BE2C (cell line): ENCODE results near the gene TLR9.

Experiments used
- DNase-seq: peaks from one replicate; pipeline ENCODE4 v3.0.0-alpha.2; 2020
- H3K27me3 ChIP-seq: fragments of 250-450 bp; sonication (Bioruptor Pico); 2 replicates; pipeline ENCODE4 v1.5.1; 2020; ENCODE audit warnings: mild to moderate bottlenecking
- H3K36me3 ChIP-seq: fragments of 250-450 bp; sonication (Bioruptor Pico); 2 replicates; pipeline ENCODE4 v1.5.1; 2020; ENCODE audit warnings: mild to moderate bottlenecking
- H3K4me1 ChIP-seq: fragments of 250-450 bp; sonication (Bioruptor Pico); 2 replicates; pipeline ENCODE4 v1.5.1; 2020
- H3K4me3 ChIP-seq: 2 replicates; pipeline ENCODE4 v1.5.1; 2011; ENCODE audit warnings: low read depth, low read length
- H3K9me3 ChIP-seq: fragments of 250-450 bp; sonication (Bioruptor Pico); 2 replicates; pipeline ENCODE4 v1.5.1; 2020
- TF ChIP-seq, protein P1 (sequence below): IDR thresholded peaks from 2 replicates; pipeline ENCODE4 v1.5.1; 2012; ENCODE audit warnings: mild to moderate bottlenecking, low read depth, low read length

The TLR9 gene

DNA sequence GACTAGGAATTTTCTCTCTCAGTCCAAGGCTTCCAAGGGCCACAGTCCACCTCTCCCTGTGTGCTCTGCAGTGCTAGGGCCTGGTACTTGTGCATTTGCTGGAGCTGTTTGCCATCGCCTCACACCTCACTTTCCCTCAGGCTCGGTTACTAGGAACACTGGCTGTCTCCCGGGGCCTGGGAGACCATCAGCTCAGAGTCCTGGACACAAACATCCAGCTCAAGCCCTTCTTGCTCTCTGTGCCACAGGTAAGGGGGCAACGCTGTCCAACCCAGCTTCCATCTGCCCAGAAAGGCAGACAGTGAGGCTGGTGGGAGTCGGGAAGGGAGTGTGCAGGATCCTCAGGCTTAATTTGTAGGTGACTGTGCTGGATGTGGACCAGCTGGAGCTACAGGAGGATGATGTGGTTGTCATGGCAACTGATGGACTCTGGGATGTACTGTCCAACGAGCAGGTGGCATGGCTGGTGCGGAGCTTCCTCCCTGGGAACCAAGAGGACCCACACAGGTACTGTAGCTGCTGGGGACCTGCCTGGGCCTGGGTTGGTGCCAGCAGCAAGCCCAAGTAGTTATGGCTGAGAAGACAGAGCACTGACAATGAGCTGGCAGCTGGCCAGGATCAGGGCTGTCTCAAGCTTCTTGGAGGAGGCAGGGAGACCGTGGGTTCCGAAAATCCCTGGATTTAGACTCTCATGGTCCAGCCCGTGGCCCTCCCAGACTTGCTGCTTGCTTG, 23.5 kb upstream of the TLR9 start:
- DNase-seq: no peak
- TF ChIP-seq, protein P1, sequence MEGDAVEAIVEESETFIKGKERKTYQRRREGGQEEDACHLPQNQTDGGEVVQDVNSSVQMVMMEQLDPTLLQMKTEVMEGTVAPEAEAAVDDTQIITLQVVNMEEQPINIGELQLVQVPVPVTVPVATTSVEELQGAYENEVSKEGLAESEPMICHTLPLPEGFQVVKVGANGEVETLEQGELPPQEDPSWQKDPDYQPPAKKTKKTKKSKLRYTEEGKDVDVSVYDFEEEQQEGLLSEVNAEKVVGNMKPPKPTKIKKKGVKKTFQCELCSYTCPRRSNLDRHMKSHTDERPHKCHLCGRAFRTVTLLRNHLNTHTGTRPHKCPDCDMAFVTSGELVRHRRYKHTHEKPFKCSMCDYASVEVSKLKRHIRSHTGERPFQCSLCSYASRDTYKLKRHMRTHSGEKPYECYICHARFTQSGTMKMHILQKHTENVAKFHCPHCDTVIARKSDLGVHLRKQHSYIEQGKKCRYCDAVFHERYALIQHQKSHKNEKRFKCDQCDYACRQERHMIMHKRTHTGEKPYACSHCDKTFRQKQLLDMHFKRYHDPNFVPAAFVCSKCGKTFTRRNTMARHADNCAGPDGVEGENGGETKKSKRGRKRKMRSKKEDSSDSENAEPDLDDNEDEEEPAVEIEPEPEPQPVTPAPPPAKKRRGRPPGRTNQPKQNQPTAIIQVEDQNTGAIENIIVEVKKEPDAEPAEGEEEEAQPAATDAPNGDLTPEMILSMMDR: no peak
- Histone ChIP-seq H3K36me3 (peaks cover 7% of the 10 kb centered on the region), H3K4me1 (peaks cover 7% of the 10 kb centered on the region; the same call in 1 of the 2 replicates), H3K27me3 (no peaks in the 10 kb centered on the region), H3K9me3 (no peaks in the 10 kb centered on the region), H3K4me3 (no peak overlapping the region)

DNA sequence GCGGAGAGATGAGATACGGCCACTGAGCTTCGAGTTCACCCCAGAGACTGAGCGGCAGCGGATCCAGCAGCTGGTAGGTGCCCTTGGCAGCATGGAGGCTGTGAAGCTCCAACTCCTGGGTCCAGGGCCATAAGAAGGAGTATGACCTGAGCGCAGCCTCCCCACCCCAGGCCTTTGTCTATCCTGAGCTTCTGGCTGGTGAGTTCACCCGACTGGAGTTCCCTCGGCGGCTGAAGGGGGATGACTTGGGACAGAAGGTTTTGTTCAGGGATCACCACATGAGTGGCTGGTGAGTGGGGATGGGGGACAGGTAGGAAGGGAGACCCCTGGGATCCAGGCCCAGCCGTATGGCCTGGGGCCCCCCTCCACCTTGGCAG, 22.7 kb upstream of the TLR9 start:
- peaks cover 5% of the 10 kb centered on the region for H3K36me3 ChIP-seq
- no peak overlapping the region for H3K4me3 ChIP-seq
- no peaks in the 10 kb centered on the region for H3K27me3 ChIP-seq
- H3K4me1 ChIP-seq: peaks cover 8% of the 10 kb centered on the region; the same call in 1 of the 2 replicates
- DNase-seq: no peak
- no peaks in the 10 kb centered on the region for H3K9me3 ChIP-seq
- TF ChIP-seq, protein P1: no peak

DNA sequence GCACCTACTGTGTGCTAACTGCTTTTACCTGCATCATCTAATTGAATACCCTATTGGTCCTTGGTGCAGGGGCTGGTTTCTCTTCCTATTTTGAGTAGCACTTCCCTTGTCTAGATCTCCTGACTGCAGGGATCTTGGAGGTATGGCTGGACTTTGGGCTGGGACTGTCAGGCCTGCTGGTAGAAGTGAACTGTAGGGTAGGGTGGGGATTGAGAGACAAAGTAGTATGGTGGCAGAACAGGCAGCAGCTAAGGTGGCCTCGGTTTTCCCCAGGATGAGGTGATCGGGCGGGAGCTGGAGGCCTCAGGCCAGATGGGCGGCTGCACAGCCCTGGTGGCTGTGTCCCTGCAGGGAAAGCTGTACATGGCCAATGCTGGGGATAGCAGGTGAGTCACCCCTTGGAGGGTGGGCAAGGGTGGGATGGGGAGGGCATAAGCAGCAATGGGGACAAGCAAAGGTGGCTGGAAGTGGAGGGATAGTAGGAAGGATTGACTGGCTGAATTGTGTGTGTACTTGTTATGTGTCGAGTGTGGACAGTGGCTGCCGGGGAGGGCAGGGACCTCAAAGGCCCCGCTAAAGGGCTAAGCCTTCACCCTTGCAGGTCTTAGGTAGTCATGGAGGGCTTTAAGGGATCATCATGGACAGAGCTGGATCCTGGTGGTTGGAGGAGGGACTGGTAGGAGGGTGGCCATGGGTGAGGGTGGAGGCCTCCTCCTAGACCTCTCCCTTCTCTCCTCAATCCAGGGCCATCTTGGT, 22.1 kb upstream of the TLR9 start:
- no peaks in the 10 kb centered on the region for H3K27me3 ChIP-seq
- H3K9me3 ChIP-seq: no peaks in the 10 kb centered on the region
- no peak overlapping the region for H3K4me3 ChIP-seq
- H3K4me1 ChIP-seq: peaks cover 8% of the 10 kb centered on the region; the same call in 1 of the 2 replicates
- peaks cover 5% of the 10 kb centered on the region; the same call in 1 of the 2 replicates for H3K36me3 ChIP-seq
- no peak for DNase-seq
- TF ChIP-seq, protein P1: no peak

DNA sequence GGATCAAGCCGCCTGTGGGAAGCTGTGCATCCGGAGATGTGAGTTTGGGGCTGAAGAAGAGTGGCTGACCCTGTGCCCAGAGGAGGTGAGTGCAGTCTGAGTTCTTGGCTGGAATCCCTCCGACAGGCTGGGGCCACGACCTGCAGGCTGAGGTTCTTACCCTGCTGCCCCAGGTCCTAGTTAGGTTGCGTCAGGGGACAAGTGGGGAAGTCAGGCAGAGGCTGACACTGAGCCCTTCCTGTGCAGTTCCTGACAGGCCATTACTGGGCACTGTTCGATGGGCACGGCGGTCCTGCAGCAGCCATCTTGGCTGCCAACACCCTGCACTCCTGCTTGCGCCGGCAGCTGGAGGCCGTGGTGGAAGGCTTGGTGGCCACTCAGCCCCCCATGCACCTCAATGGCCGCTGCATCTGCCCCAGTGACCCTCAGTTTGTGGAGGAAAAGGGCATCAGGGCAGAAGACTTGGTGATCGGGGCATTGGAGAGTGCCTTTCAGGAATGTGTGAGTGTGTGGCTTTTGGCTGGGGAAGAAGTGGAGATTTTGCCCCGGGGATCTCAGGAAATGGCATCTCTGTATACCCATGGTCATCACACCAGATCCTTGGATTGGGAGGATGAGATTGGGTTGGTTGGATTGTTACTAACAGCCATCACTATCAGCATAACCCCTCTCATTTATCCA, 21.4 kb upstream of the TLR9 start:
- Histone ChIP-seq H3K4me3 (no peak overlapping the region), H3K27me3 (no peaks in the 10 kb centered on the region), H3K4me1 (peaks cover 8% of the 10 kb centered on the region), H3K9me3 (no peaks in the 10 kb centered on the region), H3K36me3 (peaks cover 3% of the 10 kb centered on the region; the same call in 1 of the 2 replicates)
- TF ChIP-seq, protein P1: no peak
- no peak for DNase-seq

DNA sequence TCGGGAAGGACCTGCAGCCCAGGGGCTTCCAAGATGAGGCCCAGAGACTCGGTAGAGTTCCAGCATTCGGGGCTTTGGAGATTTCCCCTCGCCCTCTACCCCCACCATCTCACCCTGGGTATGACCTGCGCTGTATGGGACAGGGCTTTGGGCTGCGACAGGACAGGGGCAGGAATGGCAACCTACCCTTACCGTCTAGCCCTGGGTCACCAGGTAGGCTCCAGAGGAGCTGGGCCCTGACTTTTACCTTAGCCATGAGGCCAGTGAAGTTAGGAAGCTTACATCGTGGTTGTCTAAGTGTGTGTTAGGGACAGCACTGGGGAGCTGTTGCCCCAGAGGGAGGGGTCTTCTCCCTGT, 20.8 kb upstream of the TLR9 start:
- H3K4me3 ChIP-seq: peak overlapping the region; percentile 39
- no peaks in the 10 kb centered on the region for H3K9me3 ChIP-seq
- no peak for DNase-seq
- TF ChIP-seq, protein P1: no peak
- no peaks in the 10 kb centered on the region for H3K36me3 ChIP-seq
- no peaks in the 10 kb centered on the region for H3K27me3 ChIP-seq
- peaks cover 8% of the 10 kb centered on the region for H3K4me1 ChIP-seq
